ENCODE data around the gene UBA5.

The UBA5 gene

DNA sequence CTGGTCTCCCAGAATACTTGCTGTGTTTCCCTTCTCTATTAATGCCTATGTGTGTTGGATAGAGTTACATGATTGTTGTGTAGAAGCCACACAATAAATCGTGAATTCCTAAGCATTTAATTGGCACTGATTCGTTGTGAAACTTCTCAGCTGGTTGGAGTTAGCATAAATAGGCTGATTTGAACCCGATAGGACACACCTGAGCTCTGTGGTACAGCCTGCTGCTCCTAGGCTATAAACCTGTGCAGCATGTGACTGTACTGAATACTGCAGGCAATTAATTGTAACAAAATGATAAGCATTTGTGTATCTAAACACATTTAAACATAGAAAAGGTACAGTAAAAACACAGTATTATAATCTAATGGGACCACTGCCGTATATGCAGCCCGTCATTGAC lies 5.4 kb upstream of the UBA5 start:
- DNase-seq: no peak

DNA sequence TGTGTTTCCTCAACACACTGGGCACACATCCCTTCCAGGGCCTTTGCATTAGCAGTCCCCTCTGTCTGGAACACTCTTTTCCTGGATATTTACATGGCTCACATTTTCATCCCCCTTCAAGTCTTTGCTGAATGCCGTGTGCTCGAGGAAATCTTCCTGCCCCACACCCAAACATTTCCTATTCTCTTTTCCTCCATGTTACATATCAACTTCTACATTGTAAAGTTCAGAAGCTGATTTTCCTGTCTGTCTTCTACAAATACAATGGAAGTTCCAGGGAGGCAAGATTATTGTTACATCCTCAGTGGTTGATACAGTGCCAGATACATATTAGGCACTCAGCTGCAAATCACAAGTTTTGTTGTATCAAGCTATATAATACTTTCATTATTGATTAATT lies 4.7 kb upstream of the UBA5 start:
- DNase-seq: no peak

DNA sequence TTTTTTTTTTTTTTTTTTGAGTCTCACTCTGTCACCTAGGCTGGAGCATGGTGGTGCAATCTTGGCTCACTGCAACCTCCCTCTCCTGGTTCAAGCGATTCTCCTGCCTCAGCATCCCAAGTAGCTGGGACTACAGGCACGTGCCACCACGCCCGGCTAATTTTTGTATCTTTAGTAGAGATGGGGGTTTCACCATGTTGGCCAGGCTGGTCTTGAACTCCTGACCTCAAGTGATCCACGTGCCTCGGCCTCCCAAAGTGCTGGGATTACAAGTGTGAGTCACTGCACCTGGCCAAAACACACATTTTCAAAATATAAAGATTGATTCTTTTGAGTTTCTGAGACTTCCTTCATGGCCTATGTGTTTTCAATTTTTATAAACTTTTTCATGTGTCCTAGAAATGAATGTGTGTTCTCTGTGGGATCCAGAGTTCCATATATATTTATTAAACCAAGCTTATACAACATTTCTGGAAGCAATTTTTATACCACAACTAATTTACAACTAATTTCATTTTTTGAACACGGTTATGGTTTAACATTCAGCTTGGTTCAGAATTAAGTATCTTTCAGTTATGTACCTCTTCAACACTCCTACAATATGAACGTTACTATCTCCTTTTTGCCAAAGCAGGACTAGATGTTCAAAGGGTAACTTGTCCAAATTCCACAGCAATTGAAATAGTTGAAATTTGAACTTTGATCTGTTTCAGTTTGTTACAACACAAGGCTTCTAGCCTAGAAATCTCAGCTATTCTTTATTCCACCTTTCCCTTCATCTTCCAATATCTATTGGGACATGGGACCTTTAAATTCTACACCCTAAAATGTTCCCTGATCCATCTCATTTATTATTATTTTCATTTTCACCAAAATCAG lies 2.0 kb upstream of the UBA5 start:
- no peak for DNase-seq

DNA sequence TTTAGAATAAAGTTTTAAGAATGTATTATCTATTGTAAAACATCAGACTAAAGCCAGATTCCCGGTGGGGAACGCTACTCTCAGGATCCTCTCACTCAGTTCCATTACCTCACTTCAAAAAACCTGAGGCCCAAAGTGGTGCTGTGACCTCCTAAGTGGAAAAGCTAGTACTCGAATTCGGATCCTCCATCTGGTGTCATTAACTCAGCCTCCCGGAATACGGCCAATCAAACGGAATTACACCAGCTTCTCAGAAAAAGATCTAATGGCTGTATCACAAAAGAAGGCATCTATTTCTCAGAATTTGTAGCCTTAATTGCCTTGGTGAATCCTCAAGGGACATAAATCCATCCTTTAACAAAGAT lies 1.1 kb upstream of the UBA5 start:
- peak; percentile 90 for DNase-seq

DNA sequence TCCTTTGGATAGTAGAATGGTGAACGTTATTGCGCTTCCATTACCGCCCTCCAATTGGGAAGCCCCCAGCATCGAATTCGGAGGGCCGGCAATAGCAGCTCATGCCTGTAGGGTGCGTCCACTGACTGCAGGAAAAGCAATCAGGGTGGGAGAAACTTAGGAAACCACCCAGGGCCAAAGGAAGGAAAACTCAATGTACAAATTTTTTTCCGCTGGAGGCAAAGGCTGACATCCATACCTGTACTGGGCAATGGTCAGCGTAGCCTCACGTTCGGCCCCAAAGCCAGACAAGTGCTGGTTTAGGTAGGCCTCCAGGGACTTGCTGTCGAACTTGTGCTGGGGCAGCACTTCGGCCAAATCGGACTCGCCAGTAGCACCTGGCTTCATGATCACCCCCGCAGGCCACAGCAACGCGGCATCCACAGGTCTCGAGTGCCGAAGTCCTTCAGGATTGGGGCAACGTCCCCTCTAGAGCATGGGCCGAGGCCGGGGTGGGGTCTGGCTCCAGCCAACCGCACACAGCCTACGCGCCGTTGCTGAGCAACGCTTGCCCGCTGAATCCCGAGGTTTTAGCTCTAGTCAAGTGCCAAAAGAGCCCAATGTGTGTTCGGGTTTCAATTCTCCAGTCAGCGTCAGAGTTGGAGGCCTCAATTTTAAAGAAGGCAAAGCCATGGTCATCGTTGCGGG lies 621 bp upstream of the UBA5 start, which contains the start of gene ACAD11:
TSS of gene ACAD11 (minus strand) at position 445 of the 687 bp plus-strand sequence. CDS start at position 387, 58 bp downstream.
- DNase-seq: peak; percentile 90

DNA sequence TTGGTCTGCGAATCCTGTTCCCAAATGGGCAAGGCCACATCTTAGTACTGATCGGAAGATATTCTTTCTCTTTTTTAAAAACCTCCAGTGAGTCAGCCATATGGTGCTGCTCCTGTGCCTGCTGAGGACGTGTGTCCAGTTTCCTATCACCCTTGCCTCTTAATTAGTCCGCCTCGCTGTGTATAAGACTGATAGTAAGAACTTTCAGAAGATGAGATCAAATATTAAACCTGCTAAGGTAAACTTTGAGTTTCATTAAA lies 612 bp downstream of the UBA5 start:
- DNase-seq: peak; percentile 51

DNA sequence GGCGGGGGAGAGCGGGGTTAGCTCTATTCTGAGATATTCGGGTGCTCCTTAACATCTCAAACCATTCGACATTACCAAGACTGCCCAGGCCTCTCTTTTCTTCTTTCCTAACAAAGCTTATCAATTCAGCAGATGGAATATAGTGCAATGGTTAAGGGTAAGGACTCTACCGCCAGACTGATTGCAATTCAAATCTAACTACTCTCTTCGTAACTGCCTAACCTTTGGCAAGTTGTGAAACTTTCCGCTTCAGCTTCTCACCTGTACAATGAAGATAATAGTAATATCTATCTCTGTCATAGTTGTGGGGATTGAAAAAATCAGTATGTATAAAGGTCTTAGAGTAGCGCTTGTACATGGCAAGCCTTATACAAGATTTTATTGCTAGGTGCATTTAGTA lies 972 bp downstream of the UBA5 start:
- DNase-seq: no peak

DNA sequence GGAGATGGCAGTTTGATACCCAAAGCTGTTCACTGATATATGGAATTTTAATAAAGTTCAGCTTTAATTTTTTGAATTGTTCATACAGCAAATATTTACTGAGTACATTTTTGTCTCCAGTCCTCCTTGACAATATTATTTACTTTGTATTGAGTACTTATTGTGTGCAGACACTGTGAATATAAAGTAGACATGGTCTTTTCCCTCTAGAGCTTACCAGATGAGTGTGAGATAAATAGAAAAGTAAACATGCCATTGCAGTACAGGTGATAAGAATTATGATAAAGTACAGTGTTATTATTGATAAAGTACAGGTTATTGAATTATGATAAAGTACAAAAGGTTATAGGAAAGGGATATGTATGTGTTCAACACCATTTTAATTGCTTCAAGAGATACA lies 2.1 kb downstream of the UBA5 start:
- DNase-seq: no peak

DNA sequence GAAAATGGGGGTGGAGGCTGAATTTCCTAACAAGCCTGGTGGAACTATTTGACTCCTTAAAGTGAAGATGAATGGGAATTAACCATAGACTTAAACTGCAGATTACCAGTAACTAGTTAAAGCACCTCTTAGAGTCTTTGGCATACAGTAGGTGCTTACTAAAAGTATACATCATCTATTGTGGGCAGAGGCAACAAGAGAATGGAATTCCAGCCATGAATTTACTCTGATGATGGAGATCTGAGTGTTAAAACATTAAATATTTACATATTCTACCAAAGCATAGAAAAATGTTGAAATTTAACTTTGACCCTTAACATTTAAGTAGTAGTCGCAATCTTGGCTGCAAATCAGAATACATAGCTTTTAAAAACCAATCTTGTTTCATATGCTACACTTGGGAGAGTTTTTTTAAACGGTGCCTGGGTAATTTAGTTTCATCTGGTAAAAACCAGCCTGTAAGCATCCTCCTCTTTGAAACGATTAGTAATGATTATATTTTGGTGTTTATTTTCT lies 5.2 kb downstream of the UBA5 start:
- no peak for DNase-seq

DNA sequence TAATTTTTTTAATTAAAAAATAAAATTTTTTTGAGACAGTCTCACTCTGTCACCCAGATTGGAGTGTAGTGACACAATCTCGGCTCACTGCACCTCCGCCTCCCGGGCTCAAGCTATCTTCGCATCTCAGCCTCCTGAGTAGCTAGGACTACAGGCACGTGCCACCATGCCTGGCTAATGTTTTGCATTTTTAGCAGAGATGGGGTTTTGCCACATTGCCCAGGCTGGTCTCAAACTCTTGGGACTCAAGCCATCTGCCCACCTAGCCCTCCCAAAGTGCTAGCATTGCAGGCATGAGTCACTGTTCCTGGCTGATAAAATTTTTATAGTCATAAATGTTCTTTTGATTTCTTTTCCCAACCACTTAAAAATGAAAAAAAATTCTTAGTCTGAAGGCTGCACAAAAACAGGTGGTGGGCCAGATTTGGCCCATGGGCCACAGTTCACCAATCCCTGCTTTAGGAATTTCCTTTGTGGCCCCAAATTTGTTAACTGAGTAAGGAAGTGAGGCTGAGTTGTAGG lies 9.2 kb downstream of the UBA5 start:
- no peak for DNase-seq

DNA sequence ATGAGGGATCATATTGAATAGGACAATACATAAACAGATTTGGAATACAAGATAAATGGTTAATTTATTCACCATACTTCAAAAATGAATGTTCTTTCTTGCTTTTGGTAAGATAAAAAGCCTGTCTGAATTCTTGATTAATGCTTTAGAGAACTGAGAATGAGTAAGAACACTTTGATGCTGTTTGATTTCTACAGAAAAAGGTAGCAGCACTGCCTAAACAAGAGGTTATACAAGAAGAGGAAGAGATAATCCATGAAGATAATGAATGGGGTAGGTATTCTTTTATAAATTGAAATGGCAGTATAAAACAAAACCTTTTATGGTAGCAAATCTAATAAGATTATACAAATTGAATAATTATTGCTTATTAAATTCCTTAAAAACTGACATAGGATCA lies 15.3 kb downstream of the UBA5 start:
- DNase-seq: no peak

DNA sequence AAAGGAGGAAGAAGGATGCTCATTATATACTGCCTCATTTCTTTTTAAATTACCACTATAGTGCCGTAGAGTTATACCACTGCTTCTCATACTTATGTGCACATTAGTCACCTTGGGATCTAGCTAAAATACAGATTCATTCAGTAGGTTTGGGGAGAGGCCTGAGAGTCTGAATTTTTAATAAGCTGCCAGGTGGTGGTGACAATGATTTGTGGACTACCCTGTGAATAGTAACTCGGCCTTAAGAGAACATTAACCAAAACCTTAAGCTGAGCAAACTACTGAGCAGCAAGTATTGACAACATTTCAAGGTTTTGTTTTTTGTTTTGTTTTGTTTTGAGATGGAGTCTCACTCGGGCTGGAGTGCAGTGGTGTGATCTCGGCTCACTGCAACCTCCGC lies 19.8 kb downstream of the UBA5 start:
- no peak for DNase-seq

DNA sequence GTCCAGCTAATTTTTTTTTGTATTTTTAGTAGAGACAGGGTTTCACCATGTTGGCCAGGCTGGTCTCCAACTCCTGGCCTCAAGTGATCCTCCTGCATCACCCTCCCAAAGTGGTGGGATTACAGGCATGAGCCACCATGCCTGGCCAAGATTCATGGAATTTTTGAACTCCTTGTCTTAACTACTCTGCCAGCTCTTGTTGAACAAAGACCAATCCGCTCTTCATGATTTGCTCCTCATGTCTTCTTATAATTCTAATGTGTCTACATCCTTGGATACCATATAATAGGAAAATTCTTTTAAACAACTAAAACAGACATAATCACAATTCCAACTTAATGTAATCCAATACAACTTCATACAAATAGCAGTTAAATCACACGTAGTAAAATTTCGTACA lies 21.3 kb downstream of the UBA5 start:
- no peak for DNase-seq

DNA sequence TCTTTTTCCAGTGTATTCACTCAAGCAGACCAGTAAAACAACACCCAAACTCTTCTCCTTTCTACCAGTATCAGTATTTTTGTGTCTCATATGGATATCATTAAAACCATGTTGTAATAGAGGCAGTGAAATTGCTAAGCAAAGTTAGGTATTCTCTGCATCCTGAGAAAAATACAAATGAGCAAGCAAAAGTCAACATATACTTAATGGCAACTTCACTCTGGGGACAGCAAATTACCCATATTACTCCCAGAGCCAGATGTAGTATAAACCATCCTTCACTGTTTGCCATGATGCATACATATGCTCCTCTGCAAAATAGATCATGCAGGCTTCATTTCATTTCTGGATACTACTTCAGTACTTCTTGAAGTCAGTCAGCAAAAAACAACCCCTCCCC lies 22.1 kb downstream of the UBA5 start:
- DNase-seq: no peak

DNA sequence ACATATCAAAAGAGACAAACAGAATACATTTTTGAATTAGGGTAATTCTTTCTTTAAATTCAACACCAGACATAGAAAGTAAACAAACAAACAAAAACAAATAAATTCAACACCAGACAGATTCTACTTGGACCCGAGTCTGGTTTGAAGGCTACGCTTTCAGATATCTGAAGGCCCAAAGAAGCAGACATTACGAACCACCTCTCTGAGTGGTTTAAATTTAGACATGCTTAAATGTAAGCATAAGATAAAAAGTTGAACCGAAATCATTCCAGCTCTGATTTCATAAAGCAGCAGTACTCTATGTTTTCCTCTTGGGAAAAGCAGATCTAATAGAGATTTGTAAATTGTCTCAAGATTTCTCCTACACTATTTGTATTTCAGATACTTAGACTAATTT lies 29.9 kb downstream of the UBA5 start:
- no peak for DNase-seq

DNA sequence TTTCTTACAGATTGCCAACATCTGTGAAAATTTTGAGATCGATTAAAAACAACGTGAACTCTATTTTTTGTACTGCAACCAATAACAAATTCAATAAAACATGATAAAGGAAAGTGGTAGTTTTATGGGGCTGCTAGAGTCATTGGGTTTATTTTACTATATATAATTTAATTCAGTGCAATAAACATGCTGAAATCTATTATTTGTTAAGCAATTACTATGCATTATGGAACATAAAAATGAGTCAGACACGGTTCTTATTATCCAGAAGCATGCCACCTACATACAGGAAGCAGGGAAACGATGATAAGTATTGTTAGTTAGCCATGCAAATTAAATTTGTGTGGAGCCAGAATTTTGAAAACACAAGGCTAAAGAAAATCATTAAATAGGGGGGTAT lies 34.9 kb downstream of the UBA5 start:
- no peak for DNase-seq

DNA sequence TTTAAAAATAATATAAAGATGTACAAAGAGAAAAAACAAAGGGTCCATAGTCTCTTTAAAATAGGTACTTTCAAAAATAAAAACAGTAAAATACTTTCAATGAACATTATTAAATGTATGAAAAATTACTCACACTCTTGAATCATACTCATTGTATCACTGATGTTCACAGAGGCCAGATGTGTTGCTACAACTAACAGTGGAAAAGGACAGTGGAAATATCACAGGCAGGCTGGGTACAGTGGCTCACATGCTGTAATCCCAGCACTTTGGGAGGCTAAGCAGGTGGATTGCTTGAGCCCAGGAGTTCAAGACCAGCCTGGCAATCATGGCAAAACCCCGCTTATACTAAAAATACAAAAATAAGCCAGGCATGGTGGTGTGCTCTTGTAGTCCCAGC lies 35.3 kb downstream of the UBA5 start:
- no peak for DNase-seq

DNA sequence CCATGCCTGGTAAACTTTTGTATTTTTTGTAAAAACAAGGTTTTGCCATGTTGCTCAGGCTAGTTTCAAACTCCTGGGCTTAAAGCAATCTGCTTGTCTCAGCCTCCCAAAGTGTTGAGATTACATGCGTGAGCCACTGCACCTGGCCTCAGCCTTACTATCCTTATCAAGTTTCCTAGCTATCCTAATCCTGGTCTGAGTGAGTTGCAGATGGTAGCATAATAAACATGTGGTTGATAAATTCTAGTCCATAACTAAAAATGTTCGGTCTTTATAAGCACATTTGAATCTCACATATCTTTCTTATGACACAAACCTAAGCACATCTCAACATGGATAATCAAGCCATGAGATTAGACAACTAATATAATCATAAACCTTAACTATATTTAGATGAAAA lies 43.6 kb downstream of the UBA5 start:
- DNase-seq: no peak

DNA sequence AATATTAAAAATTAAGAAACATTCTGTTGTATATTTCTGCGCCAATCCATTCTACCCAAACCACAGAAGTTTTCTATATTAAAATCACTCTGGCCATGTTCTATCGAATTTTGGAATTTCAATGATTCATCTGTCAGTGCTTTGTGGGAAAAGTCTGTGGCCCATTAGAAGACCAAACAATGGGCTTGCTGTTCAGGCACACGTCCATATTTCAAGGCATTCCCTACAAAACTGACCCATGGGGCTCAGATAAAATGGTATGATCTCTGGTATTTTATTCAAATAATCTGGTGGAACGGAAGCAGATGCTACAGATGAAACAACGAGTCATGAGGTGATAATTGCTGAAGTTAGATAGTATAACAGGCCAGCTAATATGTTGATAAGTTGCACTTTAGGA lies 49.6 kb downstream of the UBA5 start:
- no peak for DNase-seq

DNA sequence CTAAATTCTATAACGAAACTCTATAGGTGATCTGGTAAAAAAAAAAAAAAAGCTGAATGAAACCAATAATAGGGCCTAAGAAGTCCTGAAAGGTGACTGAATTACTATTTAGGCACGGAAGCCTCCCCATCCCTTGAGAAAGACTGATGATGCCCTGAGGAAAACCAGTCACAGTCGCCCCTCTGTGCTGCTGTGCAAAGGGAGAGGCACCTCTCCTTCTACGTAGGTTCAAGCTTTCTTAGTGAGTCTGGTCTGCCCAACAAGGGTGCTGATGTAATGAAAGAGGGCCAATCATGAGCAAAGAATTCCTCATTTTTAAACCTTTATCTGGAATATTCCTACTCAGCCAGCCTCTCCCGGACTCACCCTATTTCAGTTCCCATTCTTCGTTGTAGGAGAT lies 50.2 kb downstream of the UBA5 start:
- DNase-seq: no peak

DNA sequence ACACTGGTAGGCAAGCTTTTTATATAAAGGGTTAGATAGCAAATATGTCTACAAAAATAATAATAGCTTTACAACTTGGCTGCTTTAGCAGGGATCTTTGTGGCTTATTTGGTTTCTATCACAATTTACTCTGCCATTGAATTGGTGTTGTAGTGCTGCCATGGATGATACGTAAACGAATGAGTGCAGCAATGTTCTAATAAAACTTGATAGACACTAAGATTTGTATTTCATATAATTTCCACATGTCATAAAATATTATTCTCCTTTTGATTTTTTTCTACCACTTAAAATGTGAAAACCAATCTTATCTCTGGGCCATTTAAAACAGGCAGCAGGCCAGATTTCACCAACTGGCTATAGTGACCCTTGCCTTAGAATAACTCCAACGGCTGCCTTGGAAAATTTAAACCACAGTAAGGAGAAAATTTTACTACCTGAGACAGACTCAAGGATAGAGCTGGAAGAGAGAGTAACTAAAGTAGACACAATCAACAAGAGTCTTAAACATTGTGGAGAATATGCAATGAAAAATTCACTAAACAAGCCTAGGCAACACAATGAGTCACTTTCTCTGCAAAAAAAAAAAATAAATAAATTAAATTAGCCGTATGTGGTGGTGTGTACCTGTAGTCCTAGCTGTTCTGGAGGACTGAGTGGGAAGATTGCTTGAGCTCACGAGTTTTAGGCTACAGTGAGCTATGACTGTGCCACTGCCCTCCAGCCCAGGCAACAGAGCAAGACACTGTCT lies 54.0 kb downstream of the UBA5 start:
- DNase-seq: no peak

DNA sequence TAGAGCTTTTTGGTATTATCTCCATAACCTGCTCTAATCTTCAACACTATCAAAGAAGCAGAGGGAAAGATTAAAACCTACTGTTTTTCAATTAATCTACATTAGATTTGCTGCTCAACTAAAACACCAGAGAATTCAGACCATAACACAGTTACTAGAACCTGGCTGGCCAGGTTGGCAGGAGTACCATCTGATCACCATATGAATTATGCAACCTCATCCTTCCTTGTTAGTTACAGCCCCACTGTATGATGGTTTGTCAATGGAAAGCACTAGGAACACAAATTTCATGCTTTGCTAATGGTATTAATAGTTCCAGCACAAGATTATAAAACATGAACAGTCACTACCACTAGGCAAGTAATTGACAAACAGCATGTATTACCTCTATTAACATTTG lies 56.2 kb downstream of the UBA5 start:
- DNase-seq: no peak

DNA sequence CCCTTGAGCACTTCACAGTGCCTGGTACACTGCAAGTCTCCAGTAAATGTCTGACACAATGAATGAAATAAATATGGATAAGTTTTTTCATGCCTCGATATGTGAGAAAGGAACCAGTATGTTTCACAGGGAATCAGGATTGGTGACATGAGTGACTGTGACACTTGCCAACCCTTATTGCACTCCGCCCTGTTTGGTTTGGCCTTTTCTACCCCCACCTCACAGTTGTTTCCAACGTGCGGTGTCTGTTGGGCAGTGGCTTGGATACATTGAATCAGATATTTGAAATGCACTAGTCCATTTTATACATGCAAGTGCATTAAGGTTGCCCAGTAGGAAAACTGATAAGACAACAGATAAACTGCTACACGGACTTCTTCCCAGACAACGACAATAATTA lies 60.1 kb downstream of the UBA5 start:
- no peak for DNase-seq

Measured in DMS 273 treated with DMSO at 0.1 percent for 48 hours (cell line).